ENCODE measurements around the gene TTYH1.

DNA sequence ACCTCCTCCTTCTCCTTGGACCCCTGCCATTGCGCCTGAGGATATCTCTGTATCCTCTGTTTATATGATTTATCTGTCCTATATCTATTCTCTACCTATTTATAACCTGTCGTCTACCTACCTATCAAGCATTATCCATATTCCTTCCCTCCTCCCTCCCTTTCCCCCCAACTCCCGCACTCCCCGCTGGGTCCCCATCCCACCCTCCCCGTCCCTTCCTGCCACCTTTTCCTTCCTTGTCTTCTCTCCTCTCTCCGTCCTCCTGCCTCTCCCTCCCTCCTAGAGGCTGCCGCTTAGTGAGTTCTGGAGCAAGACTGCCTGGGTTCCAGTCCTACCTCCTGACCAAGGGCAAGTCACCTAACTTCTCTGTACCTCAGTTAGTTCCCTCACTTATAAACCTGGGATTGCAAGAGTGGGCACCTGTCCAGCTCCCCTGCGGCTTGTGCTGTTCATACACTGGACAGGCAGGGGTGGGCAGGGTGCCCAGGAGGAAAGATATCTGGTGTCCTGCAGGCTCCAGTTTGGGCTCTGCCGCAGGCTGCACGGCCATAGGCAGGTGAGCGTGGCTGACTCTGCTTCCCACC, 16.1 kb downstream of the TTYH1 start:
- TF ChIP-seq, protein P1, sequence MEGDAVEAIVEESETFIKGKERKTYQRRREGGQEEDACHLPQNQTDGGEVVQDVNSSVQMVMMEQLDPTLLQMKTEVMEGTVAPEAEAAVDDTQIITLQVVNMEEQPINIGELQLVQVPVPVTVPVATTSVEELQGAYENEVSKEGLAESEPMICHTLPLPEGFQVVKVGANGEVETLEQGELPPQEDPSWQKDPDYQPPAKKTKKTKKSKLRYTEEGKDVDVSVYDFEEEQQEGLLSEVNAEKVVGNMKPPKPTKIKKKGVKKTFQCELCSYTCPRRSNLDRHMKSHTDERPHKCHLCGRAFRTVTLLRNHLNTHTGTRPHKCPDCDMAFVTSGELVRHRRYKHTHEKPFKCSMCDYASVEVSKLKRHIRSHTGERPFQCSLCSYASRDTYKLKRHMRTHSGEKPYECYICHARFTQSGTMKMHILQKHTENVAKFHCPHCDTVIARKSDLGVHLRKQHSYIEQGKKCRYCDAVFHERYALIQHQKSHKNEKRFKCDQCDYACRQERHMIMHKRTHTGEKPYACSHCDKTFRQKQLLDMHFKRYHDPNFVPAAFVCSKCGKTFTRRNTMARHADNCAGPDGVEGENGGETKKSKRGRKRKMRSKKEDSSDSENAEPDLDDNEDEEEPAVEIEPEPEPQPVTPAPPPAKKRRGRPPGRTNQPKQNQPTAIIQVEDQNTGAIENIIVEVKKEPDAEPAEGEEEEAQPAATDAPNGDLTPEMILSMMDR (IDR thresholded peaks at IDR 0.05; ENCODE audit: insufficient read depth, low read length) = no peak
- TF ChIP-seq POLR2AphosphoS5 (IDR thresholded peaks at IDR 0.05; ENCODE audit: low read depth) (no peak), SPI1 (IDR thresholded peaks at IDR 0.05; ENCODE audit: borderline replicate concordance, low read depth) (no peak), GABPA (IDR thresholded peaks at IDR 0.05; ENCODE audit: low read depth) (no peak)
- TF ChIP-seq, protein P2, sequence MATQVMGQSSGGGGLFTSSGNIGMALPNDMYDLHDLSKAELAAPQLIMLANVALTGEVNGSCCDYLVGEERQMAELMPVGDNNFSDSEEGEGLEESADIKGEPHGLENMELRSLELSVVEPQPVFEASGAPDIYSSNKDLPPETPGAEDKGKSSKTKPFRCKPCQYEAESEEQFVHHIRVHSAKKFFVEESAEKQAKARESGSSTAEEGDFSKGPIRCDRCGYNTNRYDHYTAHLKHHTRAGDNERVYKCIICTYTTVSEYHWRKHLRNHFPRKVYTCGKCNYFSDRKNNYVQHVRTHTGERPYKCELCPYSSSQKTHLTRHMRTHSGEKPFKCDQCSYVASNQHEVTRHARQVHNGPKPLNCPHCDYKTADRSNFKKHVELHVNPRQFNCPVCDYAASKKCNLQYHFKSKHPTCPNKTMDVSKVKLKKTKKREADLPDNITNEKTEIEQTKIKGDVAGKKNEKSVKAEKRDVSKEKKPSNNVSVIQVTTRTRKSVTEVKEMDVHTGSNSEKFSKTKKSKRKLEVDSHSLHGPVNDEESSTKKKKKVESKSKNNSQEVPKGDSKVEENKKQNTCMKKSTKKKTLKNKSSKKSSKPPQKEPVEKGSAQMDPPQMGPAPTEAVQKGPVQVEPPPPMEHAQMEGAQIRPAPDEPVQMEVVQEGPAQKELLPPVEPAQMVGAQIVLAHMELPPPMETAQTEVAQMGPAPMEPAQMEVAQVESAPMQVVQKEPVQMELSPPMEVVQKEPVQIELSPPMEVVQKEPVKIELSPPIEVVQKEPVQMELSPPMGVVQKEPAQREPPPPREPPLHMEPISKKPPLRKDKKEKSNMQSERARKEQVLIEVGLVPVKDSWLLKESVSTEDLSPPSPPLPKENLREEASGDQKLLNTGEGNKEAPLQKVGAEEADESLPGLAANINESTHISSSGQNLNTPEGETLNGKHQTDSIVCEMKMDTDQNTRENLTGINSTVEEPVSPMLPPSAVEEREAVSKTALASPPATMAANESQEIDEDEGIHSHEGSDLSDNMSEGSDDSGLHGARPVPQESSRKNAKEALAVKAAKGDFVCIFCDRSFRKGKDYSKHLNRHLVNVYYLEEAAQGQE (IDR thresholded peaks at IDR 0.05; ENCODE audit: insufficient replicate concordance, low read depth) = no peak
